Kidney (tissue), 14 donors: Measurements from ENCODE around the gene TBX15. TPM values are rescaled to one million over a fixed set of nuclear protein-coding genes. Genes with fewer than 3 reads are reported as not detected.
A peak's percentile ranks its signal among the peaks of the same experiment; 100 is the strongest.

Experiments
- DNase-seq, 5 donors: peaks; one replicate each; pipeline ENCODE4 v3.0.0-alpha.2; 2013 to 2020
- FAIRE-seq: peaks from 2 replicates; lab custom pipeline; 2012; peaks lifted over from hg19 to GRCh38; lab: Jason Lieb, UNC
- H3K27ac ChIP-seq, 2 donors: one replicate each; pipeline ENCODE4 v1.7.0; 2013; ENCODE audit warnings: low read depth in 2 of 2, low read length in 2 of 2, inconsistent platforms in 1 of 2
- H3K27me3 ChIP-seq: one replicate; pipeline ENCODE4 v1.7.1; 2013; ENCODE audit warnings: low read length, inconsistent platforms; ENCODE audit not compliant: control insufficient read depth, insufficient read depth
- H3K36me3 ChIP-seq, 3 donors: one replicate each; pipeline versions ENCODE4 v1.7.0 to v1.7.1; 2013; ENCODE audit warnings: low read length in 3 of 3, control low read depth in 1 of 3, inconsistent platforms in 1 of 3; ENCODE audit not compliant: insufficient read depth in 3 of 3, control insufficient read depth in 2 of 3
- H3K4me1 ChIP-seq, 3 donors: one replicate each; pipeline versions ENCODE4 v1.7.0 to v1.7.1; 2013; ENCODE audit warnings: low read length in 3 of 3, inconsistent platforms in 1 of 3, low read depth in 1 of 3; ENCODE audit not compliant: control insufficient read depth in 2 of 3, insufficient read depth in 2 of 3
- H3K4me3 ChIP-seq, 3 donors: one replicate each; pipeline versions ENCODE4 v1.7.0 to v1.8.1; 2013; ENCODE audit warnings: low read length in 3 of 3, control low read depth in 1 of 3, inconsistent platforms in 1 of 3
- H3K9ac ChIP-seq, 3 donors: one replicate each; pipeline versions ENCODE4 v1.7.0 to v1.7.1; 2013; ENCODE audit warnings: low read length in 3 of 3, control low read depth in 1 of 3, inconsistent platforms in 1 of 3
- H3K9me3 ChIP-seq, 3 donors: one replicate each; pipeline versions ENCODE4 v1.7.0 to v1.7.1; 2013; ENCODE audit warnings: low read length in 3 of 3, control low read depth in 1 of 3, inconsistent platforms in 1 of 3; ENCODE audit not compliant: control insufficient read depth in 2 of 3, insufficient read depth in 1 of 3
- CTCF ChIP-seq: IDR thresholded peaks from 3 replicates; pipeline ENCODE4 v1.5.1; 2012; ENCODE audit warnings: mild to moderate bottlenecking, moderate library complexity, borderline replicate concordance; ENCODE audit not compliant: insufficient read depth; ENCODE audit errors: extremely low read depth
- intact Hi-C: fragments of 100-400 bp; cut with DNase I; formaldehyde crosslinking; loops from one replicate; pipeline ENCODE4 v1.11.1; 2022
- polyA plus RNA-seq: library from polyadenylated mRNA; stranded (reverse); fragments of 350-450 nt; fragmentation: Illumina TruSeq; extraction: RNeasy Lipid Tissue Mini Kit (QIAGEN cat#74804); gene quantifications from one replicate; pipeline ENCODE4 v1.2.3, GENCODE V29; 2014; ENCODE audit warnings: low read depth, low replicate concordance; ENCODE audit not compliant: insufficient read depth
- total RNA-seq: library from RNA; stranded (reverse); fragmentation: NEBNext Ultra II Directional; extraction: Animal tissue kit (Norgen Biotek cat#: 25700); gene quantifications from one replicate; pipeline ENCODE4 v1.2.1, GENCODE V29; 2021
- donor health status: control.
- donor health status: control.
- donor health status: control.
- donor health status: control.
- donor health status: control.
- donor health status: DM: yes; HTN: yes; CAD: no.
- donor health status: Normal renal cell carcinoma (clear cell type).

TBX15 gene
- total and polyA plus RNA-seq, 2 donors from 2014 or later: 0.82 TPM; not detected in 1

GRCh38 chr1:118960567-118961136, 27.5 kb downstream of the TBX15 start:
- Histone ChIP-seq H3K36me3 (no peaks in the 10 kb centered on the region), H3K4me1 (peaks cover 0 to 5% (median 2%) of the 10 kb centered on the region in 3 donors), H3K9ac (no peak overlapping the region), H3K4me3 (no peak overlapping the region), H3K27me3 (no peaks in the 10 kb centered on the region), H3K9me3 (no peaks in the 10 kb centered on the region), H3K27ac (peak overlapping the region in 1 of 2 donors; percentile 25)
- no peak for TF ChIP-seq CTCF
- intact Hi-C loops: no loop called here
- DNase-seq: peak; percentile 58 to 76 (median 62)
- no peak for FAIRE-seq

- H3K4me3 ChIP-seq: no peak overlapping the region
- peaks cover 0 to 5% (median 2%) of the 10 kb centered on the region in 3 donors for H3K4me1 ChIP-seq
- no peaks in the 10 kb centered on the region for H3K9me3 ChIP-seq
- FAIRE-seq (no peak), DNase-seq (peak in 3 of 5 donors; percentile 51 to 60 (median 54))
- H3K36me3 ChIP-seq: no peaks in the 10 kb centered on the region
- TF ChIP-seq CTCF: no peak
- H3K27ac ChIP-seq: peak overlapping the region in 1 of 2 donors; percentile 25
- no peaks in the 10 kb centered on the region for H3K27me3 ChIP-seq
- H3K9ac ChIP-seq: no peak overlapping the region
- intact Hi-C loops: no loop called here
Measured at GRCh38 chr1:118960026-118960561, 28.0 kb downstream of the TBX15 start.

GRCh38 chr1:118958937-118959631, 29.1 kb downstream of the TBX15 start:
- Histone ChIP-seq H3K27ac (no peak overlapping the region), H3K9ac (no peak overlapping the region), H3K4me3 (no peak overlapping the region), H3K4me1 (peaks cover 0 to 5% (median 2%) of the 10 kb centered on the region in 3 donors), H3K9me3 (no peaks in the 10 kb centered on the region), H3K36me3 (no peaks in the 10 kb centered on the region), H3K27me3 (no peaks in the 10 kb centered on the region)
- no peak for DNase-seq
- FAIRE-seq: no peak
- intact Hi-C loops: no loop called here
- no peak for TF ChIP-seq CTCF
